Inflammatory macrophage treated with lipopolysaccharide for 4 hours (primary cell): ENCODE measurements around the gene MEPCE.
"Not testable (repeated sequence)": the region's sequence is repeated elsewhere in the genome, so short reads cannot be mapped to it uniquely, and the experiment has no call there.

Experiments used
- DNase-seq: peaks from one replicate; pipeline ENCODE4 v3.0.0-alpha.2; 2020

The MEPCE gene

DNA sequence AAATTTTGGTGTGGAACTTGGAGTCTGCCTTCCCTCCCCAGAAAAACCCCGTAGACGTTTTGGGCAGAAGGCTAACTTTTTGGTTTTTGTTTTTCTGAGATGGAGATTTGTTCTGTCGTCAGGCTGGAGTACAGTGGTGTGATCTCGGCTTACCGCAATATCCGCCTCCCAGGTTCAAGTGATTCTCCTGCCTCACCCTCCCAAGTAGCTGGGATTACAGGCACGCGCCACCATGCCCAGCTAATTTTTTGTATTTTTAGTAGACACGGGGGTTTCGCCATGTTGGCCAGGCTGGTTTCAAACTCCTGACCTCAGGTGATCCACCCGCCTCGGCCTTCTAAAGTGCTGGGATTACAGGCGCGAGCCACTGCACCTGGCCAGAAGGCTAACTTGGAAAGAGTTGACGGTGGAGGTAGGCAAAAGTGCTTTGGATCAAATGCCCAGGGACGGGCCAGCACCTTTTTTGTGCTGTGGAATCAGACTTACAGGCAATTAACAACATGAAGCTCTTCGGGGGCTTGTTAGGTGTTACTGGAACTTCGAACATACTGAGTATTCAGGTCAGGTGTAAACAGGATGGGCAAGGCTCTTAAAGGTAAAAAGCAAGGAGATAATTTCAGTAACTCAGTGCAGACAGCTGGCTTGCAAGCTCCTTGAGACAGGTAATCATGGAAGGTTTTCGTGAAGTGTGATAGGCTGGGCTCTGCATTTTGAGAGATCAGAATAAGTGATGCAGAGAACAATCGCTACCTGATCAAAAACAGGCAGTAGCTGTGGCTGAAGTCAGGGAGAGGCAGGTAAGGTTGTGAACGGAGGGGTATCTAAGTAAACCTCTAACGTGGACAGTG is 4.9 kb downstream of the MEPCE start:
- no peak for DNase-seq

DNA sequence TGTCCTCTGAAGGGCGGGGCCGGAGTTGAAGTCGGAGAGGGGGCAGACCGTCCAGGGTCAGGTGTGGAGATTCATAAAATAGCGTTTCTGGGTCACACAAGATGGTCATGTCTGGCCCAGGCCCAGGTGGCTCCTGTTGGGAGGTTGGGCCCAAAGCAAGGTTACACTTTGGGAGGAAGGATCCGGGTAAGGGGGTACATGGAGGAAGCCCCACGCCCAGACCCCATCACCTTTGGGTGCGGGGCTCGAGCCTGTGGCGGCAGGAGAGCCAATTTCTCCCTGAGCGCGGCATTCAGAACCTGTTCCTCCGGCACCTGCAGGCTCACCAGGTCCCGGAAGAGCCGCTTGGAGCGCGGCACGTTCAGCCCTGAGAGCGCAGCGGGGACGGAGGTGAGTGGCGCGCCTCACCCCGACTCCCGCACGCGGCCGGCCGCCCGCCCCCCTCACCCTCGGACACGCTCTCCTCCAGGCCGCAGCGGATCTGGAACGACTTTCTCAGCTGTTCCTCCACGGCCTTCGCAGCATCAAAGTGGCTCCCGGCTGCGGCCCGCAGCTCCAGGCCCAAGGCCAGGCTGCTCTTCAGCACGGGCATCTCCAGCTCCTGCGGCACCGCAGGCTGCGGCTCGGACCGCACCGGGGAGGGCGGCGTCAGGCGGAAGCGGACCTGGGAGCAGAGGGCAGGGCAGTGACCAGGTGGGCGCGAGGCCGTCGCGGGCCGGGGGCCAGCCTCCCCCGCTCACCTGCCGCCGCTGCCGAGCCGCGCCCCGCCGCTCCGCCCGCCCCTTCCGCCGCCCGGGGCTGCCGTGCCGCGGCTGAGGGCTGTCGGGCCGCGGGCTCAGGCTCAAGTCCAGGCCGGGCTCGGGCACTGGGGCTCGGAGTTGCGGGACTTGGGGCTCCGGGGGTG is 6.0 kb downstream of the MEPCE start:
- peak; percentile 21 for DNase-seq

DNA sequence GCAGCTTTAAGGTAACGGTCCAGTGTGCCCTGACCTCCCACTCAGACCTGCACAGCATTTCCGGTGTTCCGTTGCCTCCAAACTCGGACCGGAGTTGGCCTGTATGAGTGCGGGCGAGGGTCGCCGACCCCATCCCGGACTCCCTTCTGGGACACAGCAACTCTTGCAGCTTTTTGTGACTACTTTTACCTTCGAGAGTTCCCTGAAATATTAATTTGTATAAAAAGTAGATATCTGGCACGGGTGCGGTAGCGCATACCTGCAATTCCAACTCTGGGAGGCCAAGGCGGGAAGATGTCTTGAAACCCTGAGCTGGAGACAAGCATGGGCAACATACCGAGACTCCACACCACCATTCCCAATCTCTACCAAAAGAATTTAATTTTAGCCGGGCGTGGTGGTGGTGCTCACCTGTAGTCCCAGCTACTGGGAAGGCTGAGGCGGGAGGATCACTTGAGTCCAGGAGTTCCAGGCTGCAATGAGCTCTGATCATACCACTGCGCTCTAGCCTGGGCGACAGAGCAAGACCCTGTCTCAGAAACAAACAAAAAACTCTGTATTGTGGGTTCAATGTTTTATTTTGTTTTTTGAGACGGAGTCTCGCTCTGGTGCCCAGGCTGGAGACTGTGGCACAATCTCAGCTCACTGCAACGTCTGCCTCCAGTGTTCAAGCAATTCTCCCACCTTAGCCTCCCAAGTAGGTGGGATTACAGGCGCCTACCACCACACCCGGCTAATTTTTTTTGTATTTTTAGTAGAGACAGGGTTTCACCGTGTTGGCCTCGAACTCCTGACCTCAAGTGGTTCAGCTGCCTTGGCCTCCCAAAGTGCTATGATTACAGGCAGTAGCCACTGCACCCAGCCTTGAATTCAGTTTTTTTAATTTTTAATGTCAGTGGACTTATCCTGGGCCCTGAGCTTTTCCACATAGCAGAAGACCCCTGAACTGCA is 7.8 kb downstream of the MEPCE start:
- DNase-seq, result no peak

DNA sequence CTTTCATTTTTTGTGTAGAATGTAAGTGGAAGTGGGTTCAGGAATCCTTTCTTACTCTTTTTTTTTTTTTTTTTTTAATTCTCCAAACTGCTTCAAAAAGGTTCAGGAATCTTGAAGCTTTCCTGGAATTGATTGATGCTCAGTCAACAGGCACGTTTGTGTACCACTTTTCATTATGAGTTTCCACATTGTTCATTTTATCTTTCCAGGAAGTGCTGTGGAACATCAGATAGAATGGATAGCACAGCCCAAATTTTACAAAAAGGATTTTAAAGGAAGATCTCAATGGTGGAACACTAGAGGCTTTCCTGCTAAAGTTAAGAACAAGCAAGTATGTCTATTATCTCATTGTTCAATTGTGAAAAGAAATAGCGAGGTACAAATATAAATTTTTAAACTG is 8.5 kb downstream of the MEPCE start:
- no peak for DNase-seq

GRCh38 chr7:100438731-100439130 is 9.1 kb downstream of the MEPCE start:
- not testable (repeated sequence) for DNase-seq

GRCh38 chr7:100439244-100439643 is 9.6 kb downstream of the MEPCE start:
- not testable (repeated sequence) for DNase-seq

GRCh38 chr7:100441641-100442535 is 12.3 kb downstream of the MEPCE start:
- DNase-seq, result no peak

DNA sequence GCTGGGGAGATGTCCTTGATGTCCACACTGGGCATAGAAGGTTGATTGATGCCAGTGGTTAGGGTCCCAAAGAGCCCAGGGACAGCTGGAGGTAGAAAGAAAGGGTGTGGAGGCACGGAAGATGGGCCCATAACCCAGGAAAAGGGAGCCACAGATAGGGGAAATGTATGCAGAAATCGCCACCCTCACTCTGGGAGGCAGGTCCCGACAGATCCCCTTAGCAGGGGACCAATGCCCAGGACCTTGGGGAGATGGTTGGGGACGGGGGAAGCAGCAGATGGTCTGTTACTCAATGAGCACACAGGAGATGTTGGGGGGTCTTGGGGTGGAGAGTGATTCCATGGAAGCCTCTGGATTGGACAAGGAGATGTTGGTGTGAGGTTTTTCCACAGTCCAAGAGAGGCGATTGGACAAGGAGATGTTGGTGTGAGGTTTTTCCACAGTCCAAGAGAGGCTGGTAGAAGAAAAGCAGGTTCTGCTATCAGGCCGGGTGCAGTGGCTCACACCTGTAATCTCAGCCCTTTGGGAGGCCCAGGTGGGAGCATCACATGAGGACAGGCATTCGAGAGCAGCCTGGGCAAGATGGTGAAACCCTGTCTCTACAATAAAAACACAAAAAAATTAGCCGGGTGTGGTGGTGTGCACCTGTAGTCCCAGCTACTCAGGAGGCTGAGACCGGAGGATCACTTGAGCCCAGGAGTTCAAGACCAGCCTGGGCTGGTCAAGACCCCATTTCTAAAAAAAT is 13.6 kb downstream of the MEPCE start:
- no peak for DNase-seq

- DNase-seq, result peak; percentile 77
Observed at GRCh38 chr7:100444311-100445278, 15.0 kb downstream of the MEPCE start.

GRCh38 chr7:100446040-100446439 is 16.4 kb downstream of the MEPCE start:
- DNase-seq, result no peak

GRCh38 chr7:100447363-100447762 is 17.7 kb downstream of the MEPCE start:
- not testable (repeated sequence) for DNase-seq

DNA sequence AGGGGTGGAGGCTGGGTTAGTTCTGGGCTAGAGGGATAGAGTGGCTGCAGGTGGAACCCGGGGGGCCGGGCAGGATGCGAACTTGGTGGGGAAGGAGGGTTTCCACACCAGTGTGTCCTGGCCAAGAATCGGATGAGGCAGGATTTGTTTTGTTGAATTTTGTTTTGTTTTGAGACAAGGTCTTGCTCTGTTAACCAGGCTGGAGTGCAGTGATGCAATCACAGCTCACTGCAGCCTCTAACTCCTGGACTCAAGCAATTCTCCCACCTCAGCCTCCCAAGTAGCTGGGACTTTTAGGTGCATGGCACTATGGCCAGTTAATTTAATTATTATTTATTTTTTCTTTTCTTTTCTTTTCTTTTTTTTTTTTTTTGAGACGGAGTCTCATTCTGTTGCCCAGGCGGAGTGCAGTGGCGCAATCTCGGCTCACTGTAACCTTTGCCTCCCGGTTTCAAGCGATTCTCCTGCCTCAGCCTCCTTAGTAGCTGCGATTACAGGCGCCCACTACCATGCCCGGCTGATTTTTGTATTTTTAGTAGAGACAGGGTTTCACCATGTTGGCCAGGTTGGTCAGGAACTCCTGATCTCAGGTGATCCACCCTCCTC is 19.7 kb downstream of the MEPCE start:
- DNase-seq, result no peak

DNA sequence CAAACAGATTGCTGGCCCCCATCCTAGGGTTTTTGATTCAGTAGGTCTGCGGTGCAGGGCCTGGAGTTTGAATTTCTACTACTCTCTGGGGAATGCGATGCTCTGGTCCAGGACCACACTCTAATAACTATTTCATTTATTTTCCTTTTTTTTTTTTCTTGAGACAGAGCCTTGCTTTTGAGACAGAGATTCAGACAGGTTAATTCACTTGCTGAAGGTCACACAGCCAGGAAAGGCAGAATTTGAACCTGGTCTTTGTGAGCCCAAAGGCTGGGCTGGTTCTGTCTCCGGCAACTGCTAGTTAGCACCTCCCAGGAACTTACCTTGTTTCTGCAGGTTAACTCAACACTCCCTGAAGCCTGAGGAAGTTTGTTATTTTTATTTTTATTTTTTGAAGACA is 22.9 kb downstream of the MEPCE start:
- DNase-seq, result no peak

GRCh38 chr7:100453854-100454253 is 24.2 kb downstream of the MEPCE start:
- DNase-seq, result not testable (repeated sequence)

DNA sequence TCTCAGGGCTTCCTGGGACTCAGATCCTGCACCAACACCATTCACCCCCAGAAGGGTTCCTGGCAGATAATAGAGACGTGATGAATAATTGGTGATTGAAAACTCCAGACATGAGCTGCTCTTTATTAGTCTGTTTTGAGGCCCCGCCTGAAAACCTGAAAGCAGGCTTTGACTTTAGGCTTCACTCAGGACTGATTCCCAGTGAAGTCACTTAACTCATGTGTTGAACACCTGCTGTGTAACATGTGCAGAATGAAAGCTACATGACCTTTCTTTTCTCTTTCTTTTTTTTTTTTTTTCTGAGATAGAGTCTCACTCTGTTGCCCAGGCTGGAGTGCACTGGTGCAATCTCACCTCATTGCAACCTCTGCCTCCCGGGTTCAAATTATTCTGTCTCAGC is 25.6 kb downstream of the MEPCE start:
- no peak for DNase-seq

GRCh38 chr7:100456562-100456961 is 26.9 kb downstream of the MEPCE start:
- DNase-seq, result no peak

- no peak for DNase-seq
Observed at GRCh38 chr7:100457033-100457432, 27.4 kb downstream of the MEPCE start.

- no peak for DNase-seq
Observed at GRCh38 chr7:100464210-100464660, 34.6 kb downstream of the MEPCE start, which contains the start of gene SPACDR. SPACDR (minus strand) TSS chr7:100464260; CDS start chr7:100464025, 235 bp downstream.

GRCh38 chr7:100464791-100465190 is 35.2 kb downstream of the MEPCE start:
- no peak for DNase-seq
